ENCODE data around the gene POM121C.
"Not testable (repeated sequence)": the region's sequence is repeated elsewhere in the genome, so short reads cannot be mapped to it uniquely, and the experiment has no call there.

- TF ChIP-seq, protein P1, sequence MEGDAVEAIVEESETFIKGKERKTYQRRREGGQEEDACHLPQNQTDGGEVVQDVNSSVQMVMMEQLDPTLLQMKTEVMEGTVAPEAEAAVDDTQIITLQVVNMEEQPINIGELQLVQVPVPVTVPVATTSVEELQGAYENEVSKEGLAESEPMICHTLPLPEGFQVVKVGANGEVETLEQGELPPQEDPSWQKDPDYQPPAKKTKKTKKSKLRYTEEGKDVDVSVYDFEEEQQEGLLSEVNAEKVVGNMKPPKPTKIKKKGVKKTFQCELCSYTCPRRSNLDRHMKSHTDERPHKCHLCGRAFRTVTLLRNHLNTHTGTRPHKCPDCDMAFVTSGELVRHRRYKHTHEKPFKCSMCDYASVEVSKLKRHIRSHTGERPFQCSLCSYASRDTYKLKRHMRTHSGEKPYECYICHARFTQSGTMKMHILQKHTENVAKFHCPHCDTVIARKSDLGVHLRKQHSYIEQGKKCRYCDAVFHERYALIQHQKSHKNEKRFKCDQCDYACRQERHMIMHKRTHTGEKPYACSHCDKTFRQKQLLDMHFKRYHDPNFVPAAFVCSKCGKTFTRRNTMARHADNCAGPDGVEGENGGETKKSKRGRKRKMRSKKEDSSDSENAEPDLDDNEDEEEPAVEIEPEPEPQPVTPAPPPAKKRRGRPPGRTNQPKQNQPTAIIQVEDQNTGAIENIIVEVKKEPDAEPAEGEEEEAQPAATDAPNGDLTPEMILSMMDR (IDR thresholded peaks at IDR 0.05), result not testable (repeated sequence)
- not testable (repeated sequence) for TF ChIP-seq POLR2A (IDR thresholded peaks at IDR 0.05)
Measured at GRCh38 chr7:75418292-75418858, 67.7 kb downstream of the POM121C start.

Measured in heart left ventricle (tissue), 13 donors.